H9 (cell line): Measurements from ENCODE around the gene NCOR1. TPM values are rescaled to one million over a fixed set of nuclear protein-coding genes. Genes with fewer than 3 reads are reported as not detected.

Experiments
- DNase-seq: peaks from one replicate; pipeline ENCODE4 v3.0.0-alpha.2; 2017
- H2AFZ ChIP-seq: one replicate; pipeline ENCODE4 v1.6.1; 2013; ENCODE audit warnings: mild to moderate bottlenecking, low read length, control low read depth, moderate library complexity
- H2AK5ac ChIP-seq: 2 replicates; pipeline ENCODE4 v1.6.1; 2013; ENCODE audit warnings: low read length, control low read depth, mixed read lengths; ENCODE audit not compliant: insufficient read length
- H2BK120ac ChIP-seq: one replicate; pipeline ENCODE4 v1.6.1; 2013; ENCODE audit warnings: low read depth, mild to moderate bottlenecking, low read length, control low read depth, inconsistent platforms; ENCODE audit not compliant: poor library complexity, severe bottlenecking
- H2BK12ac ChIP-seq: 2 replicates; pipeline ENCODE4 v1.6.1; 2013; ENCODE audit warnings: low read length, control low read depth, mixed read lengths, low read depth; ENCODE audit not compliant: insufficient read length
- H2BK15ac ChIP-seq: 2 replicates; pipeline ENCODE4 v1.6.1; 2013; ENCODE audit warnings: low read depth, low read length, control low read depth
- H2BK20ac ChIP-seq: one replicate; pipeline ENCODE4 v1.6.1; 2013; ENCODE audit warnings: low read depth, mild to moderate bottlenecking, low read length, control low read depth, inconsistent platforms; ENCODE audit not compliant: poor library complexity, severe bottlenecking
- H2BK5ac ChIP-seq: 2 replicates; pipeline ENCODE4 v1.6.1; 2013; ENCODE audit warnings: low read length, control low read depth, mixed read lengths; ENCODE audit not compliant: insufficient read length
- H3K14ac ChIP-seq: 2 replicates; pipeline ENCODE4 v1.6.1; 2013; ENCODE audit warnings: low read length, control low read depth; ENCODE audit not compliant: insufficient read depth
- H3K18ac ChIP-seq: 2 replicates; pipeline ENCODE4 v1.6.1; 2013; ENCODE audit warnings: low read depth, mild to moderate bottlenecking, mixed read lengths, low read length, control low read depth; ENCODE audit not compliant: insufficient read length
- H3K23ac ChIP-seq: 2 replicates; pipeline ENCODE4 v1.6.1; 2013; ENCODE audit warnings: low read length, control low read depth, mixed read lengths, low read depth; ENCODE audit not compliant: insufficient read length
- H3K23me2 ChIP-seq: 2 replicates; pipeline ENCODE4 v1.6.1; 2013; ENCODE audit warnings: low read depth, mild to moderate bottlenecking, mixed read lengths, low read length, control low read depth; ENCODE audit not compliant: insufficient read length, poor library complexity, severe bottlenecking
- H3K27ac ChIP-seq: 2 replicates; pipeline ENCODE4 v1.5.1; 2013; ENCODE audit warnings: low read length, control low read depth, mixed read lengths, low read depth; ENCODE audit not compliant: insufficient read length
- H3K27me3 ChIP-seq: 2 replicates; pipeline ENCODE4 v1.6.1; 2013; ENCODE audit warnings: low read length, control low read depth, inconsistent platforms; ENCODE audit not compliant: insufficient read depth
- H3K4ac ChIP-seq: 2 replicates; pipeline ENCODE4 v1.6.1; 2013; ENCODE audit warnings: low read depth, mild to moderate bottlenecking, control low read depth, inconsistent platforms, low read length, moderate library complexity
- H3K4me1 ChIP-seq: 2 replicates; pipeline ENCODE4 v1.6.1; 2013; ENCODE audit warnings: low read length, control low read depth, inconsistent platforms; ENCODE audit not compliant: insufficient read depth
- H3K4me2 ChIP-seq: 2 replicates; pipeline ENCODE4 v1.6.1; 2013; ENCODE audit warnings: low read length, control low read depth, mixed read lengths; ENCODE audit not compliant: insufficient read length, insufficient read depth
- H3K56ac ChIP-seq: 2 replicates; pipeline ENCODE4 v1.6.1; 2013; ENCODE audit warnings: low read depth, mild to moderate bottlenecking, mixed read lengths, low read length, control low read depth; ENCODE audit not compliant: insufficient read length
- H3K79me1 ChIP-seq: 2 replicates; pipeline ENCODE4 v1.6.1; 2013; ENCODE audit warnings: low read depth, mild to moderate bottlenecking, moderate library complexity, low read length, control low read depth, inconsistent platforms; ENCODE audit not compliant: insufficient read depth, poor library complexity, severe bottlenecking
- H3K79me2 ChIP-seq: 2 replicates; pipeline ENCODE4 v1.6.1; 2013; ENCODE audit warnings: low read length, control low read depth, inconsistent platforms; ENCODE audit not compliant: insufficient read depth
- H3K9ac ChIP-seq: 2 replicates; pipeline ENCODE4 v1.6.1; 2013; ENCODE audit warnings: low read length, control low read depth, mixed read lengths; ENCODE audit not compliant: insufficient read length; ENCODE audit errors: extremely low read depth
- H3K9me3 ChIP-seq: one replicate; pipeline ENCODE4 v1.6.1; 2013; ENCODE audit warnings: low read depth, low read length, inconsistent platforms; ENCODE audit not compliant: control insufficient read depth
- H3T11ph ChIP-seq: one replicate; pipeline ENCODE4 v1.6.1; 2013; ENCODE audit warnings: mild to moderate bottlenecking, low read length, control low read depth, inconsistent platforms
- H4K20me1 ChIP-seq: one replicate; pipeline ENCODE4 v1.6.1; 2013; ENCODE audit not compliant: control insufficient read depth, insufficient read length, insufficient read depth
- H4K5ac ChIP-seq: 2 replicates; pipeline ENCODE4 v1.6.1; 2013; ENCODE audit warnings: low read depth, mild to moderate bottlenecking, mixed read lengths, low read length, control low read depth; ENCODE audit not compliant: insufficient read length
- H4K8ac ChIP-seq: replicated peaks from 2 replicates; pipeline ENCODE4 v1.6.1; 2013; ENCODE audit warnings: low read length, control low read depth, mixed read lengths, low read depth; ENCODE audit not compliant: insufficient read length
- H4K91ac ChIP-seq: 2 replicates; pipeline ENCODE4 v1.6.1; 2013; ENCODE audit warnings: low read depth, mild to moderate bottlenecking, moderate library complexity, mixed read lengths, low read length, control low read depth; ENCODE audit not compliant: insufficient read length
- H3K27ac Mint-ChIP-seq, 3 experiments: 2 replicates in 2 of 3; 3 replicates in 1 of 3; pipeline ENCODE4 v1.8.0; 2020 to 2021; ENCODE audit warnings: mixed read lengths in 3 of 3, mild to moderate bottlenecking in 1 of 3, moderate library complexity in 1 of 3
- H3K27me3 Mint-ChIP-seq: 2 replicates; pipeline ENCODE4 v1.8.0; 2021; ENCODE audit warnings: low read depth, mild to moderate bottlenecking, moderate library complexity, mixed read lengths
- H3K36me3 Mint-ChIP-seq, 3 experiments: 2 replicates in 2 of 3; 3 replicates in 1 of 3; pipeline ENCODE4 v1.8.0; 2020 to 2021; ENCODE audit warnings: low read depth in 3 of 3, mixed read lengths in 3 of 3; ENCODE audit not compliant: insufficient read depth in 1 of 3
- H3K4me1 Mint-ChIP-seq, 2 experiments: 2 replicates each; pipeline ENCODE4 v1.8.0; 2020; ENCODE audit warnings: mixed read lengths in 2 of 2
- H3K4me3 Mint-ChIP-seq, 2 experiments: 2 replicates in 1 of 2; 3 replicates in 1 of 2; pipeline ENCODE4 v1.8.0; 2020 to 2021; ENCODE audit warnings: mild to moderate bottlenecking in 2 of 2, mixed read lengths in 2 of 2, moderate library complexity in 1 of 2
- H3K9me3 Mint-ChIP-seq, 2 experiments: 2 replicates in 1 of 2; 3 replicates in 1 of 2; pipeline ENCODE4 v1.8.0; 2020; ENCODE audit warnings: mild to moderate bottlenecking in 2 of 2, mixed read lengths in 2 of 2, moderate library complexity in 1 of 2
- CTCF ChIP-seq: fragments of 200-600 bp; sonication (generic); conservative IDR thresholded peaks from 3 replicates; pipeline ENCODE4 v1.8.0; 2021; ENCODE audit warnings: antibody characterized with exemption, mild to moderate bottlenecking
- WGBS: extraction: QIAGEN DNeasy Blood & Tissue Kit; methylation state at CpG from one replicate; pipeline ENCODE4 v1.1.7; 2013; ENCODE audit warnings: missing lambda C conversion rate, low lambda C conversion rate, mixed read lengths; ENCODE audit not compliant: insufficient read length; ENCODE audit errors: extremely low coverage; 5-methylcytosine and 5-hydroxymethylcytosine counted together
- total RNA-seq: library from RNA; stranded (reverse); gene quantifications from 2 replicates; pipeline ENCODE4 v1.2.1, GENCODE V29; 2021

The NCOR1 gene
- total RNA-seq, 1 experiment from 2014 or later, result 119 TPM

- no peaks in the 10 kb centered on the region for H3K79me2 ChIP-seq
- no peak for TF ChIP-seq CTCF
- H3T11ph ChIP-seq, result no peak overlapping the region
- no peak for DNase-seq
- no peak overlapping the region for H2BK15ac ChIP-seq
- no peak overlapping the region for H2BK5ac ChIP-seq
- no peak overlapping the region for H3K4me2 ChIP-seq
- H3K56ac ChIP-seq, result no peak overlapping the region
- no peaks in the 10 kb centered on the region for H3K23me2 ChIP-seq
- H2BK20ac ChIP-seq, result no peak overlapping the region
- Mint-ChIP-seq H3K27ac (peak overlapping the region in 1 of 3 experiments; percentile 63; a peak in 1 of 7 replicates), H3K9me3 (peaks cover 0 to 3% of the 10 kb centered on the region in 2 experiments; a peak in 3 of 5 replicates), H3K4me3 (no peak overlapping the region), H3K36me3 (peaks cover 44 to 55% (median 51%) of the 10 kb centered on the region in 3 experiments), H3K4me1 (peaks cover 0 to 3% of the 10 kb centered on the region in 2 experiments; a peak in 1 of 4 replicates), H3K27me3 (no peaks in the 10 kb centered on the region)
- H2BK120ac ChIP-seq, result no peak overlapping the region
- H4K5ac ChIP-seq, result no peak overlapping the region
- H3K4me1 ChIP-seq, result no peaks in the 10 kb centered on the region
- no CpG with 5 or more reads among the region's 6 CpGs for WGBS
- H3K14ac ChIP-seq, result no peak overlapping the region
- no peak overlapping the region for H3K23ac ChIP-seq
- no peak overlapping the region for H2BK12ac ChIP-seq
- H3K27ac ChIP-seq, result no peak overlapping the region
- H3K27me3 ChIP-seq, result no peaks in the 10 kb centered on the region
- H4K8ac ChIP-seq, result no peak overlapping the region
- H3K79me1 ChIP-seq, result no peaks in the 10 kb centered on the region
- no peak overlapping the region for H3K18ac ChIP-seq
- H4K91ac ChIP-seq, result no peak overlapping the region
- H2AK5ac ChIP-seq, result no peak overlapping the region
- no peak overlapping the region for H3K9ac ChIP-seq
- no peaks in the 10 kb centered on the region for H4K20me1 ChIP-seq
- H2AFZ ChIP-seq, result no peak overlapping the region
- H3K4ac ChIP-seq, result no peak overlapping the region
- no peaks in the 10 kb centered on the region for H3K9me3 ChIP-seq
Observed at GRCh38 chr17:16101440-16101839, 113.9 kb downstream of the NCOR1 start.
